HG02571 (cell line): ENCODE measurements around the gene OR2T5.
A peak's percentile ranks its signal among the peaks of the same experiment; 100 is the strongest.
"Not testable (repeated sequence)": the region's sequence is repeated elsewhere in the genome, so short reads cannot be mapped to it uniquely, and the experiment has no call there.

Source experiments
- ATAC-seq: cut with Tn5 transposase; IDR thresholded peaks from one replicate; pipeline ENCODE4 v1.9.1; 2021; ENCODE audit warnings: mild to moderate bottlenecking, moderate library complexity; ENCODE audit not compliant: unreplicated experiment

Gene OR2T5

GRCh38 chr1:248488289-248488688, at the start of gene OR2T5:
Gene OR2T5, plus strand, starts transcription at chr1:248488589. Its CDS starts 0 bp downstream, at chr1:248488589.
- ATAC-seq, result not testable (repeated sequence)

DNA sequence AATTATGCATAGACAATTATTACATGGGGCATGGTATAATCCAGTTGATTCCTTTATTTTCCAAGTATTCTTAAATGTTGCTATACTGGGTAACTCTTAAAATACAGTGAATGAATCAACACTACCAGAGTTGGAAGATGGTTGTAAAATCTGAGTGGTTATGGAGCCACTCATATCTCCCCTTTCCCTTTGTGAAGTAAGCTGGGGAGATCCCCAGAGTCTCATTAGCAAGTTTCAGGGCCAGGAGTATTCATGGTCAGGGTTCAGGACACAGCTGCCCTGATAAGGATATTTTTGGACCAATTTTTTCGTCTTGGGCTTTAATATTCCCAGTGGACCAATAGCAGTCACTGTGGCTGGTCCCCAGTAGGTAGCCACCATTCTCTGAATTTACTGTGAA, 49.7 kb upstream of the OR2T5 start:
- peak; percentile 42 for ATAC-seq

GRCh38 chr1:248439283-248439682, 49.1 kb upstream of the OR2T5 start:
- not testable (repeated sequence) for ATAC-seq

DNA sequence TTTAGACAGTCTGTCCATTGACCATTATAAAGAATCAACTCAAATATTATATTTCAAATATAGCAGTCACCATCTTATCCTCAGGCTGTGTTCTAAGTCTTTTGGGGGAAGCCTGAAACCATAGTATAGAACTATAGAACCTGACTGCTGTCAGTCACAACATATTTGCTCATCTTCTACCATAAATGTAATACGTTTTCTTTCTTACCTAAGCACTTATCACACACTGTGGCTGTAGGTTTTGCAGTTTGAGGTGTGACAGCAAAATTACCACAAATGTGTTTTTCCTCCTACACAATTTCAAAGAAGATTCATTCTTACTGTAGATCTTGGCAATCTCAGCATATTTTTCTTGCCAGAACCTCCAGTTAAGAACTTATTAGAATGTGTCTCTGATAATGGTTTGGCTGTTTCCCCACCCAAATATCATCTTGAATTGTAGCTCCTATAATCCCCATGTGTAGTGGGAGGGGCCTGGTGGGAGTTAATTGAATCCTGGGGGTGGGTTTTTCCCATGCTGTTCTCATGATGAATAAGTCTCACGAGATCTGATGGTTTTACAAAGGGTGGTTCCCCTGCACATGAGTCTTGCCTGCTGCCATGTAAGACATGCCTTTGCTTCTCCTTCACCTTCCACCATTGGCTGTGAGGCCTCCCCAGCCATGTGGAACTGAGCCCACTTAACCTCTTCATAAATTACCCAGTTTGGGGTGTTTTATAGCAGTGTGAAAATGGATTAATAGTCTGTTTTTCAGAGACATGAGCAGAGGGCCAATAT, 45.7 kb upstream of the OR2T5 start:
- not testable (repeated sequence) for ATAC-seq

DNA sequence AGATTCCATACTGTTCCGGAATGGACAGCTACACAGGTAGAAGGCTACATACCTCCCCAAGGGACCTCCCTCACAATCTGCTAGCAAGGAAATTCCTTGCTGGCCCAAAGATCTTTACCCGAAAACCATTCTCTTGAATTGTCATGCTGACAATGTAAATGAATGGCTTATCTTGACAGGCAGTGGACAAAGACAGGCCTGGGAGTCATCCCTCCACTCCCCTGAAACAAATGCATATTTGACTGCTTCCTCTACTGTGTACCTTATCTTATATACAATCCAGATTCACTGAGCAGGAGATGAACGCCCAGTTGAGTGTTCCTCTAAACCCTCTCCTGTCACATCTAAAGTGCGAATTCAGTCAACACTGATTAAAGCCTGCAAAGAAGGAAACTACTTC, 43.8 kb upstream of the OR2T5 start:
- not testable (repeated sequence) for ATAC-seq

DNA sequence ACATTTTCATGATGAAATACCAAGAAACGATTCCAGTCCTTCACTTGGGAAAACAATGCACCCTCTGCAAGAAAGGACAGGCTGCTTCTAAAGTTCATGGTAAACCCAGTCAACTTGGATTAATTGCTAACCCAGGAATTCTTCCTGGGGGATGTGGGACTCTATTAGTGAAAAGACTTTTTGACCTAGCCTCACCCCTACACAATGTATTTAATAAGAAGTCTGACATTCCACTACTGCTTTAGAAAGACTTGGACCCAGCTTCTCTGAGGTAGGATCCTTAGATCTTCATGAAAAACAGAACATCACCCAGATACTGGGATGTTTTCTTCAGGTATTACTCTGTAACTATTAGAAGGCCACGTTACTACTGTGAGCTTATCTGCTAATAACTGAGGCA, 43.0 kb upstream of the OR2T5 start, which contains the start of gene OR2T2:
Gene OR2T2, plus strand, starts transcription at position 239 of the 400 bp plus-strand sequence. CDS start 7,161 bp downstream, outside the sequence.
- not testable (repeated sequence) for ATAC-seq

DNA sequence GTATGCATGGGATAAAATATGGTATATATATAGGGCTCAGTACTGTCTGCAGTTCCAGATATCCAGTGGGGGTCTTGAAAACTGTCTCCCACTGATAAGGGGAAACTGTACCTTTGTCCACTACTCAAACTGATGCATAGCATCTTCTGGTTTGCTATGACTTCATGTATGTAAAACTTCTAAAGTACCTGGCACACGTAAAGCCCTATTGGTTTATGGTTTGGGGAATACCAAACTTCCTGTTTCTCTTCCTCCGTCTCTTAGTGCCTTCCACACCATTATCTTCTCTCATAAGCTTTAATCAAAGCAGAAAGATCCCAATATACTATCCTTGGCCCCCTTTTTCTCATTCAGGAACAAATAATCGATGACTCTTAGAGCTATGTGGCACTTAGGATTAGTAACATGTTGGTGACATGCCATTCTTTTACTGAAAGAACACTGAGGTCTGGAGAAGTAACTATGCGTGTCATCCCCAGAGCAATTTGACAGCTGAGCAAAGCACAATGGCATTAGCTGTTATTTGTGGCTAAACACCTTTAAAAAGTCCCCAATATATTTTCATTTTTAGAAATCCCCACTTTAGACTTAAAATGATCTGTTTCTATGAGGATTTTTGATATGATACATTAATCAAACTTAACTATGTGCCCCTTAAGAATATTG, 39.8 kb upstream of the OR2T5 start:
- ATAC-seq, result peak; percentile 64

DNA sequence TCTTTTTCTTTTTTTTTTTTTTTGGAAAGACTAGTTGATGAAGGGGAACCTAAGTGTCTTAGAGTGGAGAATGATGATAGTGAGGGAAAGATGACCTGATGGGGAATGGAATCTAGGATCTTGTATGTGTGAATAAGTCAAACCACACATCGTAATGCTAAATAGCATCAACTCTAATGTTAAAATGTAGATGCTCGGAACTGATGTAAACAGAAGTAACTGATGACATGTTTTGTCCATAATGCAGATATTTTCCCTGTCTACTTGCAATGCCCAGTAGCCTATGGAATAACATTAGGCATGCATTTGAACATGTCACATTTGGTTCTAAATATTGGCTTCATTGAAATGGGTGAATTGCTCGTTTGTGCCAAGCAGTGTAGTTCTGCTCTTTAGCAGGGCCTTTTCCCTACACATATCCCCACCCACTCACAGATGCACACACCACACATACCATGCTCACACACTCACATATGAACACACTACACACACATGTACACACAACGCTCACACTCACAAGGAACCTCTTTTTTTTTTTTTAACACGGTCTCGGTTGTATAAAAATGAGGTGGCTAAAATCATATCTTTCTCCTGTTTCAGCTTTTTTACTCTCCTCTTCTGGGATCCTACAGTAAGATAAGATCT, 38.4 kb upstream of the OR2T5 start:
- ATAC-seq, result not testable (repeated sequence)

DNA sequence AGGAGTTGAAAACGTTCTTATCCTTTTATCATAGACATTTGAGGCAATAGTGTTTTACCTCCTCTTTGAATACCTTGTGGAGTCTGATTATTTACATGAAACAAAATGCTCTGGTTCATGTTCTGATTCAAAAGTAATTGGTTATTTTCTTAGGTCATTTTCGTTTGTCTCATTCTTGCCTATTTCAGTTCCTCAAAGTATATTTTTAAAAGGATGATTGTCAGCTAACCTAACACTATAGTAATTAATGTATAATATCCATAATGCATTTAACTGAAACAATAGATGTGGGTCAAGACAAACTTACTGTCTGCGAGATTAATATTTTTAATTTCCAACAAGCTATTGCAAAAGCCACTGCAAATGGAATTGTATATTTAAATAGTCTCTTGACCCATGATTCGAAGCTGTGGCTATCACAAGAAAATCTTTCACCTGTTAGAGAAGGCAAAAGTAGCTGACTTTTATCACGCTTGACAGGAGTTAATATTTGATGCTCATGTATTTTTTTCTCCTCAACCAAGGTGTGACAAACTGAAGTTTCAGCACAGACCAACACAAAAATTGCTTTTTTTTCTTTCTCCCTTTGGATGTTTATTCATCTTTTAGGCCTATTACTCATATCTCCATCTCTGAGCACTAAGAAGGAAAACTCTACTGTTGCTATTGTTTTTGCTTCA, 37.8 kb upstream of the OR2T5 start:
- ATAC-seq, result peak; percentile 36

DNA sequence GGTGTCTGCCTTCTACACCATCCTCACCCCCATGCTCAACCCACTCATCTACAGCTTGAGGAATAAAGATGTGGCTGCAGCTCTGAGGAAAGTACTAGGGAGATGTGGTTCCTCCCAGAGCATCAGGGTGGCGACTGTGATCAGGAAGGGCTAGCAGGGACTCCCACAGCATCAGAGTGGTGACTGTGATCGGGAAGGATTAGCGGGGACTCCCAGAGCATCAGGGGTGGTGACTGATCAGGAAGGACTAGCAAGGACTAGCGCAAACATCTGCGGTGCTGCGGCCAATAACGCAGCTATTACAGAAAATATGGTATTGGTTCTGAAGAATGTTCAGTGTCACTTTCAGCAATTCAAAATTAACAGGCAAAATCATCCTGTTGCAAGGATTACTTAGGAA, 34.8 kb upstream of the OR2T5 start:
- ATAC-seq, result not testable (repeated sequence)

DNA sequence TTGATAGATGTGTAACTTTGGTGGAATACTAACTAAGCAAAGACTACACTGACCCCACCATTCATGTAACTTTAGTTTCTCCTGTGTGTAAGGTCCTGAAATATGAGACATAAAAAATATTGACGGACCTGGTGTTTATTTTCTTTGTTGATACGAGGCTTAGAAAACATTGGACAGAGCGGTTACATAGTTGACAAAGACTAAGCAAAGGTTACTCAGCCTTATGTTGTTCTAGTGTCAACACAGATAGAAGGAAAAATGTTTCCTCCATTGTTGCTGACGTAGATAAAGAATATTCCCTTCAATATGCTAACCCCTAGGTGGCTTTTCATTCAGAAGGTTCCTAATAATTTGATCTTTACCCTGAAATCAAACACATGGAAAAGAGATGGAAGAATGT, 33.3 kb upstream of the OR2T5 start:
- ATAC-seq, result not testable (repeated sequence)

DNA sequence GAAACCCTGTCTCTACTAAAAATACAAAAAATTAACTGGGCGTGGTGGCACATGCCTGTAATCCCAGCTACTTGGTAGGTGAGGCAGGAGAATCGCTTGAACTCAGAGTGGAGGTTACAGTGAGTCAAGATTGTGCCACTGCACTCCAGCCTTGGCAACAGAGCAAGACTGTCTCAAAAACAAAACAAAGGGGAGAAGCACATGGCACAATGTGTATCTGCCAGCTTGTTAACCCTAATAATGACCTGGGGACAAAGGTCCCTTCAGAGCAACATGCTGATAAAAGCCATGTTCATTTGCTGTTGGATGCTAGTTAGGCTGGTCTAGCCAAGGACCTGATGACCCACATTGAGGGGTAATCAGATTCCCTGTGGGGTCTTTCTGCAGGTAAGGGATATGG, 31.8 kb upstream of the OR2T5 start:
- ATAC-seq, result not testable (repeated sequence)

DNA sequence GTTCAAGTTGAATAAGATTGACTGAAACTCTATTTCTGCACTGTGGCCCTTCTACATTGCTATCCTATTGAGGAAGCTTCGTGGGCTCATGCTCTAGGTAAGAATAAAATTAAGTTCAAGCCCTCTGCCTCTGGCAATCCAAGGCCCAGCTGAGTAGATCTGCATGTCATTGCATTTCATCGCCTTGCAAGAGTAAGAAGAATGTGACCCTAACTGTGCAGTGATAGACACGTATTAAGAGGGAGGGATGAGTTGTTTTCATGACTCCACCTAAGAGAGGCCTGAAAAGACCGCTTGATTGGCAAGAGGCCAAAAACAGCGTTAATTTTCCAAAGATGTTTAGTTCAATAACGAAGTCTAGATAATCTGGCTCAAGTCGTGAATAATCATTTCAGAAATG, 29.3 kb upstream of the OR2T5 start:
- not testable (repeated sequence) for ATAC-seq

GRCh38 chr1:248471154-248471553, 17.2 kb upstream of the OR2T5 start:
- no peak for ATAC-seq

- ATAC-seq, result not testable (repeated sequence)
These were observed 16.3 kb upstream of the OR2T5 start for GRCh38 chr1:248472111-248472510.

DNA sequence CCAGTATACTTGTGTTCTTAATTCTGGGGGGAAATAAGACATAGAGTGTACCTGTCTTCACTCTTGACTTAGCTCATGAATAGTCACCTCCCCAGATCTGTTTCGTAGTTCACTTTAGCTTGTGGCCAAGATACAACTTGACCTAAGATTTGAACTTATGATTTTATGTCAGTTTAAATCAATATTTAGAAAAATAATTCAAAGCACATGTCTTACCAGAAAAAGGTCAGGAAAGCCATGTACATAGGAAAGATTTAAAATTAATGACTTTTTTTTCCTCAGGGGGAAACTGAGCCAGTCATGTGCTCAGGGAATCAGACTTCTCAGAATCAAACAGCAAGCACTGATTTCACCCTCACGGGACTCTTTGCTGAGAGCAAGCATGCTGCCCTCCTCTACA, 15.3 kb upstream of the OR2T5 start, which contains the start of gene OR2T3:
Gene OR2T3, plus strand, starts transcription at position 301 of the 400 bp plus-strand sequence. Its CDS starts 0 bp downstream, at position 301.
- ATAC-seq, result not testable (repeated sequence)

GRCh38 chr1:248475660-248476059, 12.7 kb upstream of the OR2T5 start:
- ATAC-seq, result not testable (repeated sequence)

GRCh38 chr1:248481686-248482579, 6.5 kb upstream of the OR2T5 start:
- peak; percentile 89 for ATAC-seq

GRCh38 chr1:248496661-248497060, 8.3 kb downstream of the OR2T5 start:
- not testable (repeated sequence) for ATAC-seq
